22Rv1 (cell line): ENCODE data around the gene SWAP70.
"Not testable (repeated sequence)": the region's sequence is repeated elsewhere in the genome, so short reads cannot be mapped to it uniquely, and the experiment has no call there.

Source experiments
- H3K27ac ChIP-seq: fragments of 450-650 bp; 2 replicates; pipeline ENCODE4 v1.5.1; 2017
- ZFX ChIP-seq: fragments of 450-650 bp; IDR thresholded peaks from 2 replicates; pipeline ENCODE4 v1.6.1; 2017; ENCODE audit warnings: antibody characterized with exemption, borderline replicate concordance
- TF ChIP-seq, protein P1 (sequence below): fragments of 450-650 bp; IDR thresholded peaks from 2 replicates; pipeline ENCODE4 v1.5.1; 2017; ENCODE audit warnings: mild to moderate bottlenecking

Gene SWAP70

DNA sequence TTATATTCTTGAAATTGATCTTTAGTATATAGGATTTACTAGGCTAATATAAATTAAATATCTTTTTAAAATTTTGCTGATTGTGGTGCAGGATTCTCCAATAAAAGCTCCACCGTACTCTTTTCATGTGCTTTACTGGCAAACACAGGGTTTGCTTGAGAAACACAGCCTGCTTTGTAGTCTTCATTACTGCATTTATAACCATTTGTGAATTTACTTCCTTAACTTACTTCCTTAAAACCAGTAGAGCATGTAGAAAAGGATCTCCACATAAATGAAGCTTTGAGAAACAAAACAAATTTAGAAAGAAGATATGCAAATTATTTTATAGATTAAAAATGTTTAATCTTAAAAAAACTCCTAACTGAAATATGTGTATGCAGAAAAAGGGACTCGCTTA is 28.8 kb downstream of the SWAP70 start:
- H3K27ac ChIP-seq: no peak overlapping the region
- TF ChIP-seq, protein P1, sequence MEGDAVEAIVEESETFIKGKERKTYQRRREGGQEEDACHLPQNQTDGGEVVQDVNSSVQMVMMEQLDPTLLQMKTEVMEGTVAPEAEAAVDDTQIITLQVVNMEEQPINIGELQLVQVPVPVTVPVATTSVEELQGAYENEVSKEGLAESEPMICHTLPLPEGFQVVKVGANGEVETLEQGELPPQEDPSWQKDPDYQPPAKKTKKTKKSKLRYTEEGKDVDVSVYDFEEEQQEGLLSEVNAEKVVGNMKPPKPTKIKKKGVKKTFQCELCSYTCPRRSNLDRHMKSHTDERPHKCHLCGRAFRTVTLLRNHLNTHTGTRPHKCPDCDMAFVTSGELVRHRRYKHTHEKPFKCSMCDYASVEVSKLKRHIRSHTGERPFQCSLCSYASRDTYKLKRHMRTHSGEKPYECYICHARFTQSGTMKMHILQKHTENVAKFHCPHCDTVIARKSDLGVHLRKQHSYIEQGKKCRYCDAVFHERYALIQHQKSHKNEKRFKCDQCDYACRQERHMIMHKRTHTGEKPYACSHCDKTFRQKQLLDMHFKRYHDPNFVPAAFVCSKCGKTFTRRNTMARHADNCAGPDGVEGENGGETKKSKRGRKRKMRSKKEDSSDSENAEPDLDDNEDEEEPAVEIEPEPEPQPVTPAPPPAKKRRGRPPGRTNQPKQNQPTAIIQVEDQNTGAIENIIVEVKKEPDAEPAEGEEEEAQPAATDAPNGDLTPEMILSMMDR: no peak
- TF ChIP-seq ZFX: no peak

DNA sequence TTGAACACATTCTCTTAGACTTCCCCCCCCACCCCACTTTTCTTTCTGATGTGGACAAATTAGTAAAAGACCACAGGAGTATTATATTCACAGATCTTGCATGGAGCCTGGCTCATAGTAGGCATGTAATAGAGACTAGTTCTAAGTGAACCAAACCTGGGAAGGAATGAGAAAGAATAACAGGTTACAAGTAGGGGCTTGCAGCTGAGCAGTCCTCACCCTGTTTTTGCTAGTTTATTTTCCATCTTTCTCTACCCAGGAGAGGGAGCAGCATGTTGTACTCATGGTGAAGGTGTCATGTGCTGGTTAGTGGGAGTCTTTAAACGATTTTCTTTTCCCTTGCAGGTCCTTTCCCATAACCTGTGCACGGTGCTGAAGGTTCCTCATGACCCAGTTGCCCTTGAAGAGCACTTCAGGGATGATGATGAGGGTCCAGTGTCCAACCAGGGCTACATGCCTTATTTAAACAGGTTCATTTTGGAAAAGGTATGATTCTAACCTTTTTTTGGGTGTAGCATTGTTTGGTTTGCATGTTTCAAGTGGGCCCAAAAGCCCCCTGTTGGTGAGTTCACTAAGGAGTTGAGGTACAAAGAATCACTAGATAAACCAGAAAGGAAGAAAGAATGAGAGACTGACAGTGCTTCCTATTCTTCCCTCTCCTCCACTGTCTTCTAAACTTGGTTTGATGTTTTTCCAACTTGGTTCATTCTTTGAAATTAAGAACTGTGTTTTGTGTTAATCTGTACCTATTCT is 30.1 kb downstream of the SWAP70 start:
- TF ChIP-seq ZFX: no peak
- TF ChIP-seq, protein P1: no peak
- no peak overlapping the region for H3K27ac ChIP-seq

DNA sequence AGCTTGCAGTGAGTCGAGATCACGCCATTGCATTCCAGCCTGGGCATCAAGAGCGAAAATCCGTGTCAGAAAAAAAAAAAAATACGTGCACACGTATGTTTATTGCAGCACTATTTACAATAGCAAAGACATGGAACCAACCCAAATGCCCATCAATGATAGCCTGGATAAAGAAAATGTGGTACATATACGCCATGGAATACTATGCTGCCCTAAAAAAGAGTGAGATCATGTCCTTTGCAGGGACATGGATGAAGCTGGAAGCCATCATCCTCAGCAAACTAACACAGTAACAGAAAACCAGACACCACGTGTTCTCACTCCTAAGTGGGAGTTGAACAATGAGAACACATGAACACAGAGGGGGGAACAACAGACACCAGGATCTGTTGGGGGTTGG is 31.4 kb downstream of the SWAP70 start:
- not testable (repeated sequence) for H3K27ac ChIP-seq

DNA sequence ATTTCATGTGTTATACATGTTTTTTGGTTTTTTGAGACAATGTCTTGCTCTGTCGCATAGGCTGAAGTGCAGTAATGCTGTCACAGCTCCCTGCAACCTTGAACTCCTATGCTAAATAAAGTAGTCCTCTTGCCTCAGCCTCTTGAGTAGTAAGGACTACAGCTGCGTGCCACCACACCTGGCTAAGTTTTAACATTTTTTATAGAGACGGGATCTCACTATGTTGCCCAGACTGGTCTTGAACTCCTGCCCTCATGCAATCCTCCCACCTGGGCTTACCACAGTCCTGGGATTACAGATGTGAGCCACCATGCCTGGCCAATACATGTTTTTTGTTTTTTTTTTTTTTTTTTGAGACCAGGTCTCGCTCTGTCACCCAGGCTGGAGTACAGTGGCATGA is 33.9 kb downstream of the SWAP70 start:
- no peak overlapping the region for H3K27ac ChIP-seq
- TF ChIP-seq ZFX: no peak
- TF ChIP-seq, protein P1: no peak

DNA sequence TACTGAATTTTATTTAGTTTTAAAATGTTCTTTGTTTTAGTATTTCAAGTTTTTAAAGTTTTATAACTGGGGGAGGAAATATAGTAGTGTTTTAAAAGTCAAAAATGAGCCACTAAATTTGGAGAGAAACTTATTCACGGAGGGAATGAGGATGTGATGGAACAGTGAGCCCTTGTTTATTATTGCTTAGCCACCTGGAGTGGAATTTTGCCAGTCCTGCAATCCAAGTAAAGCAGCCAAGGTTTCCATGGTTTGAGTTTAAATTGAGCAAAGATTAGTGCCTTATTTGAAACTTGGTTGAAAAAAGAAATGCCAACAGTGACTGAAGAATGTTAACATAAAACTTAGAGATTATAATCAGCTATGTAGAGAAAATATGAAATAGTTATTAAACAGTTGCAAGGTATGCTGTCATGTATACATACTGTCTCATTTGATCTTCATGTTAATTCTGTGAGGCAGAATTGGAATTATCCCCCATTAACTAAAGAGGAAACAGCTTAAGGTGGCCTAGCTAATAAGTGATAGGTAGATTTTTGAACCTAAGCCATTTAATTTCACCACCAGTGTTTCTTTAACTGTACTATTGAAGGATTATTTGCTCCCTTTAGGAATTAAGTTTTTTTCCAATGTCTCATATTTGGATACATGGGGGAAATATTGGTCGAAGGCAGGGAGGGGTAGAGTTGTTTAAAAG is 36.4 kb downstream of the SWAP70 start:
- H3K27ac ChIP-seq: no peak overlapping the region
- TF ChIP-seq, protein P1: no peak
- TF ChIP-seq ZFX: no peak

DNA sequence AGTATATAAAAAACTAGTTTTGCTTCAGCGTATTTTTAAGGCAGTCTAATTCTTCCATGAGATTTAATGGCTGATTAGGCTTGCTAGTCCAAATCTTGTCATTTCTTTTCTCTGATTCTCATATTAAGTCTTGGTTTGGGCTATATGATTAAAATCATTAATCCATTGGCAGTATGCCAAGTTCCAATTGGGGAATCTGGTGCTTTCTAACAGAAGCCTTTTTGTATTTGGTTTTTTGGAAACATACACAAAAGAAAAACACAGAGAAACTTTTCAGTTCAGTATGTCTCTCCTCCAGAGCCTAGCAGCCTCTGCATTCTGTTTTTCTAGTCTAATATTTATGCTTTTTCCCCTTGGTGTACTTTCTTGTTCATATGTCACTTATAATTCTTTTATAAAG is 37.9 kb downstream of the SWAP70 start:
- TF ChIP-seq ZFX: no peak
- TF ChIP-seq, protein P1: no peak
- H3K27ac ChIP-seq: no peak overlapping the region

DNA sequence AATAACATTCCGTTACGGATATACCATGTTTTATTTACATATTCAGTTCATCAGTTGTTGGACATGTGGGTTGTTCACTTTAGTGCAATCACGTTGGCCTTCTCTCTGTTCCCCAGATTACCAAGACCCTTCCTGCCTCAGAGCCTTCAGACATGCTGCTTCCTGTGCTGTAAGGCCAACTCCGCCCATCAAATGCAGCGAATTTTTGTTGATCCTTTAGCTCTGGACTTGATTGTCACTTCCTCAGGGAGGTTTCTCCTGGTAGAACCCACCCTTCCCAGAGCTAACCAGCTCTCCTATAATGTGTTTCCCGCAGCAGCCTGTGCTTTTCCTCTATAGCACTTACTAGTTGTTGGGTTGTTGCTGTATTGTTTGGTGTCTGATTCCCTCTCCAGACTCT is 39.4 kb downstream of the SWAP70 start:
- TF ChIP-seq, protein P1: no peak
- no peak for TF ChIP-seq ZFX
- H3K27ac ChIP-seq: peak overlapping the region; percentile 57
